Activated gamma-delta T cell (primary cell): ENCODE results near the gene TNIK.

Experiments used
- DNase-seq: peaks from one replicate; lab custom pipeline; 2025; lab: John Stamatoyannopoulos, UW

TNIK gene

GRCh38 chr3:171038342-171038741 is 421.9 kb downstream of the TNIK start:
- DNase-seq, result no peak

GRCh38 chr3:171028779-171029232 is 431.4 kb downstream of the TNIK start:
- DNase-seq, result no peak

- DNase-seq, result peak; percentile 2
Observed at GRCh38 chr3:171028025-171028778, 432.0 kb downstream of the TNIK start.

- DNase-seq, result no peak
Observed at GRCh38 chr3:171026597-171027293, 433.5 kb downstream of the TNIK start, which contains the start of gene SLC2A2. TSS of gene SLC2A2 (minus strand) at chr3:171026720. CDS start at chr3:171026670, 50 bp downstream.

GRCh38 chr3:171023566-171023965 is 436.6 kb downstream of the TNIK start:
- no peak for DNase-seq

- DNase-seq, result no peak
Observed at GRCh38 chr3:171021377-171021776, 438.8 kb downstream of the TNIK start.

GRCh38 chr3:171018156-171018935 is 441.9 kb downstream of the TNIK start:
- DNase-seq, result no peak

GRCh38 chr3:171013822-171014748 is 446.1 kb downstream of the TNIK start:
- DNase-seq, result no peak

GRCh38 chr3:171011873-171012336 is 448.3 kb downstream of the TNIK start:
- no peak for DNase-seq
